Pancreas (tissue), 10 donors: ENCODE measurements around the gene UBASH3A. TPM values are rescaled to one million over a fixed set of nuclear protein-coding genes. Genes with fewer than 3 reads are reported as not detected.

ENCODE experiments used
- ATAC-seq, 4 donors: fragments of 200-7000 bp; cut with Tn5 transposase; one replicate each; pipeline versions ENCODE4 v1.8.0 to v1.9.1; 2020; ENCODE audit warnings: mild to moderate bottlenecking in 4 of 4, moderate library complexity in 4 of 4
- DNase-seq, 6 donors: peaks; one replicate each; pipeline ENCODE4 v3.0.0-alpha.2; 2020
- FAIRE-seq: peaks from 2 replicates; lab custom pipeline; 2012; peaks lifted over from hg19 to GRCh38; lab: Jason Lieb, UNC
- H3K27ac ChIP-seq, 4 donors: fragments of 200-600 bp; sonication (generic); 1 replicate in 3 of 4; 2 replicates in 1 of 4; pipeline versions ENCODE4 v1.5.0 to v1.8.0; 2020
- H3K27me3 ChIP-seq, 4 donors: fragments of 200-600 bp; one replicate each; pipeline ENCODE4 v1.8.0; 2021
- H3K36me3 ChIP-seq, 3 donors: fragments of 200-600 bp; sonication (generic) in 1 of 3; one replicate each; pipeline versions ENCODE4 v1.5.0 to v1.8.0; 2020 to 2021
- H3K4me1 ChIP-seq, 3 donors: fragments of 200-600 bp; one replicate each; pipeline ENCODE4 v1.8.0; 2021
- H3K4me3 ChIP-seq, 4 donors: fragments of 200-600 bp; sonication (generic) in 2 of 4; one replicate each; pipeline versions ENCODE4 v1.5.0 to v1.8.0; 2020 to 2021
- H3K9me3 ChIP-seq, 4 donors: fragments of 200-600 bp; one replicate each; pipeline ENCODE4 v1.8.0; 2021
- CTCF ChIP-seq, 4 donors: fragments of 200-600 bp; sonication (generic) in 3 of 4; IDR thresholded peaks; one replicate each; pipeline versions ENCODE4 v1.5.0 to v1.8.0; 2021; ENCODE audit warnings: antibody characterized with exemption in 4 of 4
- WGBS, 2 donors: extraction: QIAGEN DNeasy Blood & Tissue Kit; methylation state at CpG; one replicate each; pipeline ENCODE4 v1.1.7; 2013; 5-methylcytosine and 5-hydroxymethylcytosine counted together
- intact Hi-C, 3 donors: fragments of 100-400 bp; cut with DNase I; formaldehyde crosslinking; loops; one replicate each; pipeline versions ENCODE4 v1.11.1 to v1.14.2; 2022
- polyA plus RNA-seq, 2 donors: library from polyadenylated mRNA; stranded (reverse); fragments of 200-250 nt; gene quantifications; one replicate each; pipeline ENCODE4 v1.2.3, GENCODE V29; 2013
- total RNA-seq, 6 donors: library from RNA; stranded (reverse); fragmentation: NEBNext Ultra II Directional in 4 of 6; extraction: Animal tissue kit (Norgen Biotek cat#: 25700) in 4 of 6; gene quantifications; one replicate each; pipeline versions ENCODE4 v1.2.1 to v1.2.4, GENCODE V29; 2021 to 2023
- donor health status: healthy with polysubstance abuse.
- donor health status: DM: no; HTN: no; CAD: no; lungs with moderate emphysema.
- donor health status: DM: no; HTN: no; CAD: no.
- donor health status: control.
- donor health status: control.
- donor health status: Bipolar disorder and iron deficiency.
- donor health status: DM: yes; HTN: yes; CAD: no.
- donor health status: DM: no; HTN: no; CAD: no.
- donor health status: DM: no; HTN: no; CAD: no.
- donor health status: DM: yes; HTN: yes; CAD: no.

The UBASH3A gene
- total and polyA plus RNA-seq, 8 donors, result 0.15 to 0.40 (median 0.32) TPM; not detected in 1

DNA sequence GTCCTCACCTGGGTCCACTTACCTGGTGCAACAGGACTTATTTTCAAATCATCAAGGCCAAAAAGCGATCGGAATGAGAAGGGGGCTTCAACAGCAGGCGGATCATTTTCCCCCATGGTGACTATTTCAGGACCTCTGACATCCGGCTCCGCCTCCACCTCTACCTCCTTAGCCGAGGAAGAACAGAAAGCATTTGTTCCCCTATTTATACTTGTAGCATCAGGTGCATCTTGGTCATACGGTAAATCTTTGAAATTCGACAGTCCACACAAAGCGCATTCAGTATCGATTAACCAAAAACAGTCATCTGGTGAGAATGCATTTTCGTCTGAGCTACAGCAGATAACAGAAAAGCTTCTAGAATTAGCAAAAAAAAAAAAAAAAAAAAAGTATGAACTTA is 8.4 kb upstream of the UBASH3A start:
- WGBS, 2 donors, result 86 to 91% methylated on average over 11 of the region's 11 CpGs
- Histone ChIP-seq H3K36me3 (no peaks in the 10 kb centered on the region), H3K9me3 (no peaks in the 10 kb centered on the region), H3K4me1 (no peaks in the 10 kb centered on the region), H3K27ac (peak overlapping the region in 1 of 4 donors; percentile 33), H3K4me3 (no peak overlapping the region), H3K27me3 (no peaks in the 10 kb centered on the region)
- no peak for TF ChIP-seq CTCF (IDR thresholded peaks at IDR 0.05)
- intact Hi-C loops, result no loop called here
- DNase-seq, result no peak
- no peak for ATAC-seq
- no peak for FAIRE-seq

GRCh38 chr21:42395905-42396651 is 7.6 kb upstream of the UBASH3A start, which contains the start of gene TMPRSS3:
Gene TMPRSS3, minus strand, starts transcription at chr21:42396052. Its CDS starts 635 bp downstream, at chr21:42395417.
- ATAC-seq (peak; percentile 50 to 87 (median 66)), FAIRE-seq (no peak), DNase-seq (peak in 1 of 6 donors; percentile 25)
- Histone ChIP-seq H3K9me3 (no peaks in the 10 kb centered on the region), H3K4me3 (no peak within 1 kb of the TSS), H3K27ac (peak within 1 kb of the TSS in 2 of 4 donors; percentile 22 to 61), H3K4me1 (peaks cover 0 to 2% (median 0%) of the 10 kb centered on the region in 3 donors), H3K36me3 (no peaks in the 10 kb centered on the region), H3K27me3 (no peaks in the 10 kb centered on the region)
- WGBS, 2 donors, result 74 to 79% methylated on average over 17 of the region's 17 CpGs
- intact Hi-C loops, result no loop called here
- TF ChIP-seq CTCF (IDR thresholded peaks at IDR 0.05), result no peak

DNA sequence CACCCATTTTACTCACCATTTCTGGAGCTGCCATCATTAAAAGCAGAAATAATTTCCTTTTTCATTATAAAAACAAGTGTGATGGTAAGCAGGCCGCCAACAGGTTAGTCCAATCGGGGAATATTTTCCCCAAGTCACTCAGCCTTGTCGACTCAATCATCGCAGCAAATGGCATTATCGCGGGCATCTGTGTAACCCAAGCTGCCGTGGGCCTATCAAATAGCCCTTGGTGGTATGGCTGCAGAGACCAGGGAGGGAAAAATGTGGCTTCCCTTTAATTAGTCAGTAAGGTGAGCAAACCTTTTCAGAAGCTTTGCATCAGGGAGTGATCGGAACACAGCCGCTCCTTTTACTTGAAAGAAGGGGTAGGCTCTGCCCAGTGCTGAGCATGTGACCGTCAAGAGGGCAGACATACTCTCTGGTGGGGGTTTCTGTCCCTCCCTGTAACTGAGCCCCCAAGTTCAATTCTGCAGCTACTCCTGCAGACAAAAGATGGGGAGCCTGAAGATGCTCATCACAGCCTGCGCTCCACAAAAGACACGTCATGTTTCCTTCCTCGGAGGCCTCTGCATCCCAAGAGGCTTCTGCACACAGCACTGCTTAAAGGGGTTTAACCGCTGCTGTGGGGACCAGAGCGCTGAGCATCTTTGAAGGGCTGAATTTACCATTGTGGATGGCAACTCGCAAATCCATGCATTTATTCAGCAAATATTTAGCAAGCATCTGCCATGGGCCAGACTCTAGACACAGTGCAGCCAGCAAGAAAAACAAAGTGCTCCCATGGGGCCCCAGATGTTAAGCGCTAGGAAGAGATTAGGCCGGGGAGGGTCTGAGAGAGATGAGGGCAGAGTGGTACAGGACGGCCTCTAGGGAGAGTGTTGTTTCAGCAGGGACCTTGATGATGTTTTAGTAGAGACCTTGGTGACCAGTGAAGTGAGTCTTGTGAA is 6.6 kb upstream of the UBASH3A start:
- H3K27ac ChIP-seq, result no peak overlapping the region

GRCh38 chr21:42397746-42398394 is 5.8 kb upstream of the UBASH3A start:
- Histone ChIP-seq H3K36me3 (no peaks in the 10 kb centered on the region), H3K27me3 (no peaks in the 10 kb centered on the region), H3K27ac (no peak overlapping the region), H3K4me1 (peaks cover 0 to 4% (median 0%) of the 10 kb centered on the region in 3 donors), H3K4me3 (no peak overlapping the region), H3K9me3 (no peaks in the 10 kb centered on the region)
- ATAC-seq (no peak), DNase-seq (no peak), FAIRE-seq (no peak)
- intact Hi-C loops, result no loop called here
- WGBS, 2 donors, result 79 to 90% methylated on average over 14 of the region's 14 CpGs
- TF ChIP-seq CTCF (IDR thresholded peaks at IDR 0.05), result no peak

More for the DNA sequence above, 6.6 kb upstream of the UBASH3A start:
- H3K36me3 ChIP-seq, result no peaks in the 10 kb centered on the region
- DNase-seq (no peak), FAIRE-seq (no peak), ATAC-seq (no peak)
- no peaks in the 10 kb centered on the region for H3K27me3 ChIP-seq
- intact Hi-C loops, result no loop called here
- TF ChIP-seq CTCF (IDR thresholded peaks at IDR 0.05), result no peak
- WGBS, 2 donors, result 83 to 89% methylated on average over 19 of the region's 19 CpGs
- no peaks in the 10 kb centered on the region for H3K9me3 ChIP-seq
- peaks cover 0 to 4% (median 0%) of the 10 kb centered on the region in 3 donors for H3K4me1 ChIP-seq
- H3K4me3 ChIP-seq, result no peak overlapping the region
